DMS53 treated with DMSO at 0.1 percent for 48 hours (cell line): ENCODE data around the gene TBC1D22A.
A peak's percentile ranks its signal among the peaks of the same experiment; 100 is the strongest.

ENCODE experiments used
- DNase-seq: peaks from one replicate; lab custom pipeline; 2025; ENCODE audit not compliant: unreplicated experiment; lab: John Stamatoyannopoulos, UW

TBC1D22A gene

GRCh38 chr22:46902998-46903916 lies 140.8 kb downstream of the TBC1D22A start:
- no peak for DNase-seq

GRCh38 chr22:46905415-46905814 lies 143.0 kb downstream of the TBC1D22A start:
- DNase-seq = no peak

- DNase-seq = no peak
Observed at GRCh38 chr22:46905834-46906233, 143.4 kb downstream of the TBC1D22A start.

GRCh38 chr22:46906326-46907045 lies 144.0 kb downstream of the TBC1D22A start:
- no peak for DNase-seq

- DNase-seq = no peak
Observed at GRCh38 chr22:46907241-46908215, 145.1 kb downstream of the TBC1D22A start.

GRCh38 chr22:46908641-46909107 lies 146.2 kb downstream of the TBC1D22A start:
- DNase-seq = no peak

GRCh38 chr22:46909237-46910030 lies 147.0 kb downstream of the TBC1D22A start:
- DNase-seq = no peak

- no peak for DNase-seq
Observed at GRCh38 chr22:46910624-46911023, 148.2 kb downstream of the TBC1D22A start.

GRCh38 chr22:46911346-46911745 lies 148.9 kb downstream of the TBC1D22A start:
- DNase-seq = no peak

- DNase-seq = no peak
Observed at GRCh38 chr22:46913351-46913750, 150.9 kb downstream of the TBC1D22A start.

- DNase-seq = no peak
Observed at GRCh38 chr22:46914481-46914880, 152.0 kb downstream of the TBC1D22A start.

- DNase-seq = peak; percentile 17
Observed at GRCh38 chr22:46914916-46915894, 152.8 kb downstream of the TBC1D22A start.

- no peak for DNase-seq
Observed at GRCh38 chr22:46915950-46916730, 153.7 kb downstream of the TBC1D22A start.

- no peak for DNase-seq
Observed at GRCh38 chr22:46916886-46917770, 154.7 kb downstream of the TBC1D22A start.

GRCh38 chr22:46917771-46918101 lies 155.3 kb downstream of the TBC1D22A start:
- no peak for DNase-seq

GRCh38 chr22:46918197-46918596 lies 155.7 kb downstream of the TBC1D22A start:
- no peak for DNase-seq

GRCh38 chr22:46922037-46922436 lies 159.6 kb downstream of the TBC1D22A start:
- DNase-seq = no peak
